ENCODE data around the gene LYRM7.
A peak's percentile ranks its signal among the peaks of the same experiment; 100 is the strongest.

LYRM7 gene

GRCh38 chr5:131218392-131218791, 47.6 kb downstream of the LYRM7 start:
- Mint-ChIP-seq H3K27me3 (no peaks in the 10 kb centered on the region), H3K36me3 (no peaks in the 10 kb centered on the region), H3K27ac (peak overlapping the region; percentile 77), H3K9me3 (peaks cover 0 to 2% of the 10 kb centered on the region in 2 donors), H3K4me1 (peaks cover 18 to 60% of the 10 kb centered on the region in 2 donors), H3K4me3 (no peak overlapping the region)
- DNase-seq: no peak
- peak in 1 of 2 donors; percentile 54 for ATAC-seq (replicated peaks)

GRCh38 chr5:131220566-131220965, 49.8 kb downstream of the LYRM7 start:
- Mint-ChIP-seq H3K27ac (no peak overlapping the region), H3K4me1 (peaks cover 8 to 39% of the 10 kb centered on the region in 2 donors), H3K9me3 (peaks cover 0 to 2% of the 10 kb centered on the region in 2 donors), H3K36me3 (no peaks in the 10 kb centered on the region), H3K27me3 (no peaks in the 10 kb centered on the region), H3K4me3 (no peak overlapping the region)
- ATAC-seq (replicated peaks): no peak
- no peak for DNase-seq

GRCh38 chr5:131221008-131221703, 50.4 kb downstream of the LYRM7 start:
- no peaks in the 10 kb centered on the region for H3K36me3 Mint-ChIP-seq
- H3K27me3 Mint-ChIP-seq: no peaks in the 10 kb centered on the region
- peaks cover 0 to 2% of the 10 kb centered on the region in 2 donors for H3K9me3 Mint-ChIP-seq
- no peak overlapping the region for H3K4me3 Mint-ChIP-seq
- no peak overlapping the region for H3K27ac Mint-ChIP-seq
- DNase-seq: no peak
- H3K4me1 Mint-ChIP-seq: peaks cover 8 to 35% of the 10 kb centered on the region in 2 donors
- ATAC-seq (replicated peaks): no peak

- H3K36me3 Mint-ChIP-seq: no peaks in the 10 kb centered on the region
- DNase-seq (no peak), ATAC-seq (replicated peaks) (no peak)
- H3K27ac Mint-ChIP-seq: no peak overlapping the region
- peaks cover 5 to 27% of the 10 kb centered on the region in 2 donors for H3K4me1 Mint-ChIP-seq
- H3K27me3 Mint-ChIP-seq: no peaks in the 10 kb centered on the region
- H3K9me3 Mint-ChIP-seq: peaks cover 0 to 2% of the 10 kb centered on the region in 2 donors
- H3K4me3 Mint-ChIP-seq: no peak overlapping the region
These were observed 51.1 kb downstream of the LYRM7 start for GRCh38 chr5:131221888-131222287.

GRCh38 chr5:131222731-131223130, 52.0 kb downstream of the LYRM7 start:
- H3K4me1 Mint-ChIP-seq: peaks cover 5 to 19% of the 10 kb centered on the region in 2 donors
- no peaks in the 10 kb centered on the region for H3K27me3 Mint-ChIP-seq
- no peak overlapping the region for H3K27ac Mint-ChIP-seq
- no peaks in the 10 kb centered on the region for H3K36me3 Mint-ChIP-seq
- H3K4me3 Mint-ChIP-seq: no peak overlapping the region
- H3K9me3 Mint-ChIP-seq: peaks cover 0 to 2% of the 10 kb centered on the region in 2 donors
- DNase-seq (no peak), ATAC-seq (replicated peaks) (no peak)

GRCh38 chr5:131223751-131224386, 53.1 kb downstream of the LYRM7 start:
- Mint-ChIP-seq H3K27me3 (no peaks in the 10 kb centered on the region), H3K9me3 (no peaks in the 10 kb centered on the region)

GRCh38 chr5:131224387-131225201, 53.9 kb downstream of the LYRM7 start:
- H3K27ac Mint-ChIP-seq: no peak overlapping the region
- H3K9me3 Mint-ChIP-seq: no peaks in the 10 kb centered on the region
- peak; percentile 92 for ATAC-seq (replicated peaks)
- peaks cover 4 to 13% of the 10 kb centered on the region in 2 donors for H3K4me1 Mint-ChIP-seq
- H3K36me3 Mint-ChIP-seq: no peaks in the 10 kb centered on the region
- peak; percentile 53 for DNase-seq
- no peaks in the 10 kb centered on the region for H3K27me3 Mint-ChIP-seq
- H3K4me3 Mint-ChIP-seq: no peak overlapping the region

More at GRCh38 chr5:131223751-131224386, 53.1 kb downstream of the LYRM7 start:
- Mint-ChIP-seq H3K27ac (no peak overlapping the region), H3K4me3 (no peak overlapping the region), H3K36me3 (no peaks in the 10 kb centered on the region), H3K4me1 (peaks cover 2 to 10% of the 10 kb centered on the region in 2 donors)
- ATAC-seq (replicated peaks) (no peak), DNase-seq (no peak)

GRCh38 chr5:131225282-131225974, 54.7 kb downstream of the LYRM7 start:
- no peaks in the 10 kb centered on the region for H3K9me3 Mint-ChIP-seq
- H3K4me3 Mint-ChIP-seq: no peak overlapping the region
- H3K27ac Mint-ChIP-seq: no peak overlapping the region
- H3K4me1 Mint-ChIP-seq: peaks cover 7 to 21% of the 10 kb centered on the region in 2 donors
- H3K27me3 Mint-ChIP-seq: no peaks in the 10 kb centered on the region
- DNase-seq (no peak), ATAC-seq (replicated peaks) (peak in 1 of 2 donors; percentile 1)
- H3K36me3 Mint-ChIP-seq: no peaks in the 10 kb centered on the region

GRCh38 chr5:131226899-131227298, 56.2 kb downstream of the LYRM7 start:
- Mint-ChIP-seq H3K27me3 (no peaks in the 10 kb centered on the region), H3K4me3 (no peak overlapping the region), H3K4me1 (peaks cover 7 to 25% of the 10 kb centered on the region in 2 donors), H3K9me3 (no peaks in the 10 kb centered on the region), H3K36me3 (no peaks in the 10 kb centered on the region), H3K27ac (no peak overlapping the region)
- ATAC-seq (replicated peaks) (no peak), DNase-seq (no peak)

GRCh38 chr5:131228646-131229045, 57.9 kb downstream of the LYRM7 start:
- ATAC-seq (replicated peaks) (no peak), DNase-seq (no peak)
- Mint-ChIP-seq H3K27me3 (no peaks in the 10 kb centered on the region), H3K9me3 (no peaks in the 10 kb centered on the region), H3K27ac (no peak overlapping the region), H3K4me3 (no peak overlapping the region), H3K36me3 (no peaks in the 10 kb centered on the region), H3K4me1 (peaks cover 7 to 25% of the 10 kb centered on the region in 2 donors)

- H3K4me1 Mint-ChIP-seq: peaks cover 7 to 25% of the 10 kb centered on the region in 2 donors
- H3K4me3 Mint-ChIP-seq: peak overlapping the region; percentile 32 to 64
These were observed 58.9 kb downstream of the LYRM7 start for GRCh38 chr5:131229623-131230022.

GRCh38 chr5:131230406-131230805, 59.7 kb downstream of the LYRM7 start:
- Mint-ChIP-seq H3K36me3 (no peaks in the 10 kb centered on the region), H3K27me3 (no peaks in the 10 kb centered on the region), H3K9me3 (no peaks in the 10 kb centered on the region), H3K4me3 (no peak overlapping the region), H3K4me1 (peaks cover 7 to 25% of the 10 kb centered on the region in 2 donors), H3K27ac (no peak overlapping the region)
- ATAC-seq (replicated peaks) (peak in 1 of 2 donors; percentile 56), DNase-seq (no peak)

More at GRCh38 chr5:131229623-131230022, 58.9 kb downstream of the LYRM7 start:
- Mint-ChIP-seq H3K36me3 (no peaks in the 10 kb centered on the region), H3K27me3 (no peaks in the 10 kb centered on the region), H3K9me3 (no peaks in the 10 kb centered on the region), H3K27ac (peak overlapping the region; percentile 56)
- ATAC-seq (replicated peaks) (peak; percentile 50 to 54), DNase-seq (no peak)

- no peaks in the 10 kb centered on the region for H3K27me3 Mint-ChIP-seq
- H3K36me3 Mint-ChIP-seq: peaks cover 0 to 8% of the 10 kb centered on the region in 2 donors
- H3K9me3 Mint-ChIP-seq: no peaks in the 10 kb centered on the region
- ATAC-seq (replicated peaks) (no peak), DNase-seq (no peak)
- no peak overlapping the region for H3K27ac Mint-ChIP-seq
- H3K4me1 Mint-ChIP-seq: peaks cover 9 to 25% of the 10 kb centered on the region in 2 donors
- no peak overlapping the region for H3K4me3 Mint-ChIP-seq
These were observed 68.9 kb downstream of the LYRM7 start for GRCh38 chr5:131239686-131240085.

- H3K9me3 Mint-ChIP-seq: no peaks in the 10 kb centered on the region
- peaks cover 9 to 28% of the 10 kb centered on the region in 2 donors for H3K4me1 Mint-ChIP-seq
- H3K36me3 Mint-ChIP-seq: peaks cover 0 to 6% of the 10 kb centered on the region in 2 donors
- H3K27me3 Mint-ChIP-seq: no peaks in the 10 kb centered on the region
- ATAC-seq (replicated peaks) (peak in 1 of 2 donors; percentile 54), DNase-seq (no peak)
- H3K27ac Mint-ChIP-seq: no peak overlapping the region
- H3K4me3 Mint-ChIP-seq: no peak overlapping the region
These were observed 72.0 kb downstream of the LYRM7 start for GRCh38 chr5:131242728-131243255.

All from stimulated activated naive B cell treated with anti-CD40 and anti-IgM and Interleukin-4, amounts not matched to agents 10 μg/mL and 1 μg/mL and 100 μg/mL, for 72 hours (primary cell).